Adrenal gland (tissue), 5 donors: Measurements from ENCODE around the gene RPTOR.

ENCODE experiments used
- POLR2A ChIP-seq, 2 donors: fragments of 450-650 bp; IDR thresholded peaks; one replicate each; pipeline ENCODE4 v1.6.1; 2017; ENCODE audit warnings: antibody characterized with exemption in 2 of 2, mild to moderate bottlenecking in 2 of 2, moderate library complexity in 1 of 2
- TF ChIP-seq, protein P1 (sequence below), 6 experiments: fragments of 450-650 bp in 4 of 6; fragments of 200-600 bp in 2 of 6; sonication (generic) in 1 of 6; IDR thresholded peaks; 1 replicate in 5 of 6; 2 replicates in 1 of 6; pipeline versions ENCODE4 v1.5.1 to v1.8.0; 2016 to 2021; ENCODE audit warnings: antibody characterized with exemption in 6 of 6, mild to moderate bottlenecking in 2 of 6, moderate library complexity in 1 of 6
- donor health status: DM: no; HTN: no; CAD: no.

DNA sequence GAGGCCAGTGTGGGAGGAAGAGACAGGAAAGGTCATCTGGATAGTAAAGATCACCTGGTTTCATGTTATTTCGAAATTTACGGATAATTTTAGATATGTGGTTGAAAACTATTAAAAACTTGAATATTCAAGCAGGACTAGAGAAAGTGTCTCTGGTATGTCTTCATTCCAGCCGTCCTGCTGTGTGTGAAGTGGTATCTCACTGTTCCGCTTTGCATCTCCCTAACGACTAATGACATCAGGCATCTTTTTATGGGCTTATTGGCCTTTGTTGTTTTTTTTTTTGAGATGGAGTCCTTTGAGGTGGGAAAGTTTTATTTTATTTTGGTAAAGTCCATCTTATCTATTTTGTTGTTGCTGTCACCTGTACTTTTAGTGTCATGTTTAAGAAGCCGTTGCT lies 232.6 kb downstream of the RPTOR start:
- TF ChIP-seq, protein P1, sequence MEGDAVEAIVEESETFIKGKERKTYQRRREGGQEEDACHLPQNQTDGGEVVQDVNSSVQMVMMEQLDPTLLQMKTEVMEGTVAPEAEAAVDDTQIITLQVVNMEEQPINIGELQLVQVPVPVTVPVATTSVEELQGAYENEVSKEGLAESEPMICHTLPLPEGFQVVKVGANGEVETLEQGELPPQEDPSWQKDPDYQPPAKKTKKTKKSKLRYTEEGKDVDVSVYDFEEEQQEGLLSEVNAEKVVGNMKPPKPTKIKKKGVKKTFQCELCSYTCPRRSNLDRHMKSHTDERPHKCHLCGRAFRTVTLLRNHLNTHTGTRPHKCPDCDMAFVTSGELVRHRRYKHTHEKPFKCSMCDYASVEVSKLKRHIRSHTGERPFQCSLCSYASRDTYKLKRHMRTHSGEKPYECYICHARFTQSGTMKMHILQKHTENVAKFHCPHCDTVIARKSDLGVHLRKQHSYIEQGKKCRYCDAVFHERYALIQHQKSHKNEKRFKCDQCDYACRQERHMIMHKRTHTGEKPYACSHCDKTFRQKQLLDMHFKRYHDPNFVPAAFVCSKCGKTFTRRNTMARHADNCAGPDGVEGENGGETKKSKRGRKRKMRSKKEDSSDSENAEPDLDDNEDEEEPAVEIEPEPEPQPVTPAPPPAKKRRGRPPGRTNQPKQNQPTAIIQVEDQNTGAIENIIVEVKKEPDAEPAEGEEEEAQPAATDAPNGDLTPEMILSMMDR (IDR thresholded peaks at IDR 0.05) = no peak
- no peak for TF ChIP-seq POLR2A (IDR thresholded peaks at IDR 0.05)
